GM18861 (cell line): ENCODE results near the gene STK39.

Source experiments
- ATAC-seq: cut with Tn5 transposase; IDR thresholded peaks from one replicate; pipeline ENCODE4 v1.9.1; 2021; ENCODE audit not compliant: unreplicated experiment

The STK39 gene

GRCh38 chr2:168185583-168186274, 61.7 kb downstream of the STK39 start:
- no peak for ATAC-seq

DNA sequence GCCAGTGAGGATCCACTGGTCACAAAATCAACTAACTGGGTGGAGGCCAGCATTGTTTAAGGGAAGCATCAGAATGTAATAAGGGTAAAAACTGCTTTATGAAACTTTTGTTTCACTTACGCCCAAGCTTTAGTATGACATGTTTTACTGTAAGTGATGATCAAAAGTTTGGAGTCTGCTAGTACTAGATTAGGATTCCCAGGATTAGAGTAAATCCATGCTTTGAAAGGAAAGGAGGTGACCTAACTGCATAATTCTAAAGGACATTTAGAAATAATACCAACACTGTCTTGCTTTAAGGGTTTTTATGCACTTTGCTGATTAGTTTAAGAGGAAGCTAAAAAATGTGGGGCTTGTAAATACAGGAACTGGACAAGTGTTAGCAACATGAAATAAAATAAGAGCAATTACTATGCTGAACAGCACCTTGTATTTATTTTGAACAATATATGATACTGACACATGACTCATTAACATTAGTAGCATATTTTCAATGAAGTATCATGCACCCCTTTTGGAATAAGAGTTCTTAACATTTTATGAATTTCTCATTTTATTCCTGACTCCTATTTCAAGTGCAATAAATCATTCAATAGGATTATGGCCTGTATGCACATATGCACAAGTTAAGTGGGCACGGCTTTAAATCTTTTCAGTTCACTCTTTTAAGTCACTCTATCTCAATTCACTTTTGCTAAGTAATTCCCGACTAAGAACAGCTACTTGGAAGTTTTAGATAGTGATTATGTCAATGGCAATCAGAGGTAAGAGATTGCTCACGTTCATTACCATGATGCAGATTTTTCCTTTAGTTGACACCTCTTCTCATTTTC, 62.5 kb downstream of the STK39 start:
- ATAC-seq = no peak

- no peak for ATAC-seq
These were observed 63.9 kb downstream of the STK39 start for GRCh38 chr2:168183308-168183997.

- ATAC-seq = no peak
These were observed 64.7 kb downstream of the STK39 start for GRCh38 chr2:168182550-168183249.

DNA sequence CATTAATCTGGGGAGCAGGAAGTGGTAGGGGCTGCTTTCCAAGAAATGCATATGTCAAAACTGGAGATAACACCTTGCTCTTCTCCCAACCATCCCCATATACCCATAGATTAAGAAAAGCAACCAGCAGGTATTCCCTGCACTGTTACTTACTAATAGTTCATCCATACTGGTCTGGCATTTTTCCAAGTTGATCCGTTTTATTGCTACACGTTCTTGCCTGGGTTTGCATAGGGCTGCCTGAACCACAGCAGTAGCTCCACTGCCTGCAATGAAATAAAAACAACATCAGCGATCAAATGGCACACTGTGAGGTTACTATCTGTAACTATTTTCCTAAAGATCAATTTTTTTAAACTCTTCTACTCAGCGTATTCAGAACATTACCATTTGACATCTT, 65.6 kb downstream of the STK39 start:
- ATAC-seq = no peak

DNA sequence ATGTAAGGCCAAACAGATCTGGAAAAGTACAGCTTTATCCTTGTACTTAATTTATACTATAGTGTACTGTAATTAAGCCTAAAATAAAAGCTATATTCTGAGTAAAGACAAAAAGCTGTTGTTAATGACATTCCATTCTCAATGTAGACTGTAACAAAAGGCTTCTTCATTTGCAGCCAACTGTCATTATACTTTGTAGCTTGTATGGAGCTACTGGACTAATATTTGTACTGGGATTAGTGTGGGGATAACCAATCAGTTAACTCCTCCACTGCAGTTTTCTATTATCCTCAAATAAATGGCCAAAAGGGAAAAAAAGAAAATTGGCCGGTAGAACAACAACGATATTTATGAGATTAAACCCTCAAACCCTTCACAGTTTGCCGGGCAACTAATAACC, 66.5 kb downstream of the STK39 start:
- ATAC-seq = no peak

- ATAC-seq = no peak
These were observed 66.9 kb downstream of the STK39 start for GRCh38 chr2:168180483-168180882.

DNA sequence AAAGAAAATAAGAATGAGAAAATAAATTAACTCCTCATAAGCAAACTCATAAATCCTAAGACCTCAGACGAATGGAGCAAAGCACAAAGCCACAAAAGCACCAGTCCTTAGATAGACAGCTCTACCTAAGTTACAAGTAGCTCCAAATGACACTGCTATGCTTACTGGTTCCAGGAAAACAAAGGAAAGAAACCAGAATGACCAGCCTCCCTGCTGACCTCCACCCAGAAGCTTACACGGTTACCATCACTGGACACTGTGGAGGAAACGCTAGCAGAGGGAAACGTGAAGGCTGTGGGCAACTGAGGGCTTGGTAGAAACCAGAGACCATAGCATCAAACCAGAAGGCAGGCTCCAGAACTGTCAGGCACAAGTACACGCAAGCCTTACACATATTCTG, 67.8 kb downstream of the STK39 start:
- no peak for ATAC-seq

- no peak for ATAC-seq
These were observed 68.7 kb downstream of the STK39 start for GRCh38 chr2:168178520-168179324.

DNA sequence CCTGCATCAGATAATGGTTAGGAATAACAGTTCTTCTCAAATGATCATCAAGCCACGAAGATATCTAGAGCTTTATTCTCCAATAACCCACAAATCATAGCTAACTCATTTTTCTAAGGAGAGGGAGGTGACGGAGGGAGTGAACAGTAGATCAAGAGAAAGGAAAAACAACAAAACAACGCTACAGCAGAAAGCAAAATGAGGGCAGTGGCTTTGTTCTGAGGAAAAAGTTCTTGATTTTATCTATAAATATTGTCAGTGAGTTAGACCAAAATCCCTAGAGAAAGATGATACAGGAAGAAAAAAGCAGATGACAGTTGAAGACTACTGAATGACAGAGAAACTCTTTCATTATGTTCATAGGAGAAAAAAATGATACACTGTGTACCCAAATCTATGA, 71.0 kb downstream of the STK39 start:
- ATAC-seq = no peak

DNA sequence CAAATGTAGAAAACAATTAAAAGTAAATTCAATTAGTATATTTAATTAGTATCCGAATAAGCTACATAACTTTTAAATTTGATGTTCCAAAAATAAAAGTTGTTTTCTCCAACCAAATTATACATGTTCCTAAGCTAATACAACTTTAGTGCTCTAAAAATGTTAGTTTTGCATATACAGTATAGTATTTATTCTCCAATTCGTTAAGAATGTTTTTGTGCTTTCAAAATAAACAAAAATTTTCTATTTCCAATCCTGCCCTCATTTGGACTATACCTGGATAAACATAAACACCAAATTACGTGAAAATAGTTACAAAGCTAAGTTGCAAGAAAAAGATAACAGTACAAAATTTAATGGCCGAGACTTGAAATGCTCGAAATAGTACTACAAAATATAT, 71.9 kb downstream of the STK39 start:
- ATAC-seq = no peak

GRCh38 chr2:168174756-168175155, 72.6 kb downstream of the STK39 start:
- ATAC-seq = no peak

GRCh38 chr2:168172071-168172470, 75.3 kb downstream of the STK39 start:
- no peak for ATAC-seq

GRCh38 chr2:168171059-168171762, 76.2 kb downstream of the STK39 start:
- no peak for ATAC-seq

DNA sequence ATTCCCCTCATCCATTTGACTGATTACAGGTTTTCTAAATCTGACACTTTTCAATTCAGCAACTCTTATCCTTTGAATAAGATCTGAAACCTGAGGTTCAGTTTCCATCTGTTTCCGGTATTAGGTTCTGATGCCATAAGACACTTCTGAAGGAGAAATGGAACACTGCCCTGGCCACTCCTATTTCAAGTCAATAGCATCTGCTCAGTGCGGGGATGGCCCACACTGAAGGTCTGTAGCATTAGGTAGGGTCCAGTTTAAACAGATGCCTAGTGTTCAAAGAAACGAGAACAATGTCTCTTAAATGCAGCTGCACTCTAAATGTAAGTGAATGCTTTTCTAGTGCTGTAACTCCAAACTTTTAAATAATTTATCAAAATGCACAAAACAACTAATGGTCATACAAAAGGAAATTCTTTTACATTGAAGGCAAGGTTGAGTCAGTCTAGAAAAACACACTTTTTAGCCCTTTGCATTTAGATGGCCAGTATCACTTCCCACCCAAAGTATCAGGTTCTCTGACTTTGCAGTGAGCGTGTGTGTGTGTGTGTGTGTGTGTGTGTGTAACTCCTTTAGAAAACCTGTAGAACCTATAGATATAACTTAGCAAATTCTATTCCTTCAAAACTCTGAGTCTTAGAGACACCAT, 78.2 kb downstream of the STK39 start:
- no peak for ATAC-seq

- ATAC-seq = no peak
These were observed 79.7 kb downstream of the STK39 start for GRCh38 chr2:168167511-168168263.

DNA sequence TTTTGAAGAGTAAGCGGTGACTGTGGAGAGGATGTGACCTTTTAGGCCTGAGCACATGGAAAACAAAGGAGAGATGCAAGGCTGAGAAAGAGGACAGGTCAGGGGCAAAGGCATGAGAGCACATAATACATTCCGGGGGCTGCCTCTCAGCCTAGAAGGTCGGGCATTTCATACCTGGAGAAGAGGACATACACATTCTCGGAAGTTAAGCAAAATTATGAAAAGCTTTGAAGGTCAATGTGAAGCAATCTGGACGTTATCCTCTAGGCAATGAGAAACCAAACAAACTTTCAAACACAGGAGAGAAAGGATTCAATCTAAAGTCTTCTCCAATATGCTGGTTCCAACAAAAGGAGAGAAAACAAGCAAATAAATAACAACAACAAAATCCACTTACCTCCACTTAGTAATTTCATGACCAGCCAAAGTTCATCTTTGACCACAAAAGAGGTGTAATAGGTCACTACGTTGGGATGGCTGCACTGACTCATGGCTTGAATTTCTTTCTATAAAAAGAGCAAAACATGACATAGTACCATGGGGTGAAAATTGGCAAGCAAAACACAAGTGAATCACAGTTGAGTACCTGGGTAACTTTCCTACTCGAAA, 80.4 kb downstream of the STK39 start:
- no peak for ATAC-seq
